ENCODE data around the gene APBA2.

The APBA2 gene

DNA sequence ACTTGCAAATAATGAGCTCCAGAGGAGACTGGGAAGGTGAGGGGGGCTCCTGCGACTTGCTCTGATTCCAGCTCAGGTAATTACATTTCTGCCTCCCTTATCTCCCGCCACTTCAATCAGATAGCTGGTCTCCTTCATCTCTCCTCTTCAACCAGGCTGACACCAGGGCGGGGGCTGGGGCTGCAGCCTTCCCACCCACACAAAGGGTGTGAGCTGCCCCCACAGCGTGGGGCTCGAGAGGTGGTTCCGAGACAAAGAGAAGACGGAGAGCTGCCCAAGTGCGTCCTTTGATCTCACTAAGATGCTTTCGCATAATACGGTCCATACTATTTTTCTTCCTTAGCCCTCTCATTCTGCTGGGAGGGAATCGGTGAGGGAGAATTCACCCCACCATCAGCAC lies 244.2 kb downstream of the APBA2 start:
- H3K9me2 ChIP-seq (replicated peaks; ENCODE audit: low read depth, low read length), result no peaks in the 10 kb centered on the region
- H2AFZ ChIP-seq (ENCODE audit: low read length), result no peak overlapping the region
- H3K79me2 ChIP-seq (ENCODE audit: insufficient read depth, low read length), result no peaks in the 10 kb centered on the region
- H3K4me2 ChIP-seq (ENCODE audit: low read depth, low read length, poor library complexity, severe bottlenecking), result no peak overlapping the region
- no peak for TF ChIP-seq CTCF (conservative IDR thresholded peaks at IDR 0.05; ENCODE audit: low read length)
- no peak for TF ChIP-seq EZH2phosphoT487 (IDR thresholded peaks at IDR 0.05; ENCODE audit: borderline replicate concordance)
- H3K27me3 ChIP-seq (ENCODE audit: insufficient read depth, low read length, poor library complexity, severe bottlenecking), result no peaks in the 10 kb centered on the region
- H3K4me3 ChIP-seq (ENCODE audit: low read length, poor library complexity, severe bottlenecking), result no peak overlapping the region
- H3K9me3 ChIP-seq (ENCODE audit: insufficient read depth, low read depth, low read length), result no peaks in the 10 kb centered on the region
- no peaks in the 10 kb centered on the region for H4K20me1 ChIP-seq (ENCODE audit: insufficient read depth, low read length, poor library complexity, severe bottlenecking)
- no peaks in the 10 kb centered on the region for H3F3A ChIP-seq (ENCODE audit: low read depth)
- H3K9ac ChIP-seq (ENCODE audit: low read depth, low read length, poor library complexity, severe bottlenecking), result no peak overlapping the region
- no peaks in the 10 kb centered on the region for H3K36me3 ChIP-seq (ENCODE audit: insufficient read depth, low read length)
- H3K4me1 ChIP-seq (ENCODE audit: insufficient read depth, low read length, poor library complexity, severe bottlenecking), result no peaks in the 10 kb centered on the region

- Histone ChIP-seq H3K4me3 (ENCODE audit: low read length, poor library complexity, severe bottlenecking) (no peak overlapping the region), H4K20me1 (ENCODE audit: insufficient read depth, low read length, poor library complexity, severe bottlenecking) (no peaks in the 10 kb centered on the region)
These were observed 244.7 kb downstream of the APBA2 start for GRCh38 chr15:29130476-29130875.

GRCh38 chr15:29130951-29131839 lies 245.4 kb downstream of the APBA2 start:
- H3K36me3 ChIP-seq (ENCODE audit: insufficient read depth, low read length), result no peaks in the 10 kb centered on the region
- no peak for TF ChIP-seq CTCF (conservative IDR thresholded peaks at IDR 0.05; ENCODE audit: low read length)
- TF ChIP-seq EZH2phosphoT487 (IDR thresholded peaks at IDR 0.05; ENCODE audit: borderline replicate concordance), result no peak
- no peak overlapping the region for H3K4me2 ChIP-seq (ENCODE audit: low read depth, low read length, poor library complexity, severe bottlenecking)
- no peak overlapping the region for H3K4me3 ChIP-seq (ENCODE audit: low read length, poor library complexity, severe bottlenecking)
- H3K9me2 ChIP-seq (replicated peaks; ENCODE audit: low read depth, low read length), result no peaks in the 10 kb centered on the region
- no peak overlapping the region for H2AFZ ChIP-seq (ENCODE audit: low read length)
- no peak overlapping the region for H3K9ac ChIP-seq (ENCODE audit: low read depth, low read length, poor library complexity, severe bottlenecking)
- H3K79me2 ChIP-seq (ENCODE audit: insufficient read depth, low read length), result no peaks in the 10 kb centered on the region
- H3F3A ChIP-seq (ENCODE audit: low read depth), result no peaks in the 10 kb centered on the region
- no peaks in the 10 kb centered on the region for H3K9me3 ChIP-seq (ENCODE audit: insufficient read depth, low read depth, low read length)
- no peaks in the 10 kb centered on the region for H3K4me1 ChIP-seq (ENCODE audit: insufficient read depth, low read length, poor library complexity, severe bottlenecking)
- no peaks in the 10 kb centered on the region for H3K27me3 ChIP-seq (ENCODE audit: insufficient read depth, low read length, poor library complexity, severe bottlenecking)
- no peaks in the 10 kb centered on the region for H4K20me1 ChIP-seq (ENCODE audit: insufficient read depth, low read length, poor library complexity, severe bottlenecking)

More at GRCh38 chr15:29130476-29130875, 244.7 kb downstream of the APBA2 start:
- H3K4me1 ChIP-seq (ENCODE audit: insufficient read depth, low read length, poor library complexity, severe bottlenecking), result no peaks in the 10 kb centered on the region
- no peak overlapping the region for H2AFZ ChIP-seq (ENCODE audit: low read length)
- H3K27me3 ChIP-seq (ENCODE audit: insufficient read depth, low read length, poor library complexity, severe bottlenecking), result no peaks in the 10 kb centered on the region
- no peaks in the 10 kb centered on the region for H3K9me3 ChIP-seq (ENCODE audit: insufficient read depth, low read depth, low read length)
- no peak overlapping the region for H3K9ac ChIP-seq (ENCODE audit: low read depth, low read length, poor library complexity, severe bottlenecking)
- no peaks in the 10 kb centered on the region for H3F3A ChIP-seq (ENCODE audit: low read depth)
- H3K36me3 ChIP-seq (ENCODE audit: insufficient read depth, low read length), result no peaks in the 10 kb centered on the region
- H3K79me2 ChIP-seq (ENCODE audit: insufficient read depth, low read length), result no peaks in the 10 kb centered on the region
- no peak for TF ChIP-seq CTCF (conservative IDR thresholded peaks at IDR 0.05; ENCODE audit: low read length)
- no peak overlapping the region for H3K4me2 ChIP-seq (ENCODE audit: low read depth, low read length, poor library complexity, severe bottlenecking)
- H3K9me2 ChIP-seq (replicated peaks; ENCODE audit: low read depth, low read length), result no peaks in the 10 kb centered on the region
